ENCODE data around the gene JHY. TPM values are rescaled to one million over a fixed set of nuclear protein-coding genes. Genes with fewer than 3 reads are reported as not detected.

Gene JHY
- 10 to 100 TPM in 3 of 4 donors, 1 to 10 TPM in 1; 9.6 to 14.9 (median 10.6) TPM for total RNA-seq

DNA sequence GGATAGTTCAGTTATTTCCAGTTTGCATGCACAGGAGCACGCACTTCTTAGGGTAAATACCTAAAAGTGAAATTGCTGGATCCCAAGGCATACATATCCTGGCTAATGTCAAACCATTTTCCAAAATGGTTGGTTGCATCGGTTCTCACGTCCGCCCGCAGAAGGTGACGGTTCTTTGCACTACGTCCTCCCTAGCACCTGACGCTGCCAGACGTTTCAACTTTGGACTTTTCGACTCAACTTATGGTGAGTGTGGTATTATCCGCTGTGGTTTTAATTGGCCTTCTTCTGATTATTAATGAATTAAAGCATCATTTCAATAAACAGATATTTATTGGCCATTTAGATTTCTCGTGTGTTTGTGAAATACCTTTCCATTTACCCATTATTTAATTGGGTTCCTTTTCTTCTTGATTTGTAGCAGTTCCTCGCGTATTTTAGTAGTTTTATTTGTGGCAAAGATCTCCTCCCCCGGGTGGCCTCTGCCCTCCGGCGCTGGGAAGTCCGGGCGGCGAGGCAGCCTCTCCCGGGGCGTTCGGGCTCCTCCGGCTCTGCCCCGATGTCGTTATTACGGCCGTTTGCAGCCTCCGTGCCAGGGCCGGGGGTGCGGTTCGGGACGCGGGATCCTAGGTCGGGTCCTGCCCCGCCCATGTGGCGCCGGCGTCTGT is at the start of gene JHY:
JHY (plus strand) TSS at position 571 of the 668 bp plus-strand sequence. CDS start 3,091 bp downstream, outside the sequence.
- no peak for DNase-seq (ENCODE audit: extremely low spot score)
- H3K36me3 ChIP-seq, result peaks cover 0 to 8% (median 3%) of the 10 kb centered on the region in 4 donors
- 32% methylated on average over 31 of the region's 39 CpGs for WGBS
- TF ChIP-seq CTCF (IDR thresholded peaks at IDR 0.05) (no peak), POLR2A (IDR thresholded peaks at IDR 0.05; ENCODE audit: low read depth) (no peak)
- H3K4me3 ChIP-seq, result peak within 1 kb of the TSS; percentile 70 to 85 (median 72)
- peaks cover 4 to 21% (median 15%) of the 10 kb centered on the region in 4 donors for H3K4me1 ChIP-seq
- H3K27me3 ChIP-seq, result no peaks in the 10 kb centered on the region
- intact Hi-C loops (cut with DNase I), result no loop called here
- H3K9me3 ChIP-seq, result no peaks in the 10 kb centered on the region
- peak within 1 kb of the TSS; percentile 82 to 89 (median 86) for H3K27ac ChIP-seq (replicated peaks in 1 of 4)

GRCh38 chr11:122833846-122834464 is 48.6 kb upstream of the JHY start:
- no peak for DNase-seq (ENCODE audit: extremely low spot score)
- 82% methylated on average over 7 of the region's 7 CpGs for WGBS
- Histone ChIP-seq H3K27ac (replicated peaks in 1 of 4) (no peak overlapping the region), H3K4me3 (no peak overlapping the region), H3K27me3 (no peaks in the 10 kb centered on the region), H3K36me3 (no peaks in the 10 kb centered on the region), H3K4me1 (no peaks in the 10 kb centered on the region), H3K9me3 (no peaks in the 10 kb centered on the region)
- TF ChIP-seq POLR2A (IDR thresholded peaks at IDR 0.05; ENCODE audit: low read depth) (no peak), CTCF (IDR thresholded peaks at IDR 0.05) (no peak)
- intact Hi-C loops (cut with DNase I), result no loop called here

DNA sequence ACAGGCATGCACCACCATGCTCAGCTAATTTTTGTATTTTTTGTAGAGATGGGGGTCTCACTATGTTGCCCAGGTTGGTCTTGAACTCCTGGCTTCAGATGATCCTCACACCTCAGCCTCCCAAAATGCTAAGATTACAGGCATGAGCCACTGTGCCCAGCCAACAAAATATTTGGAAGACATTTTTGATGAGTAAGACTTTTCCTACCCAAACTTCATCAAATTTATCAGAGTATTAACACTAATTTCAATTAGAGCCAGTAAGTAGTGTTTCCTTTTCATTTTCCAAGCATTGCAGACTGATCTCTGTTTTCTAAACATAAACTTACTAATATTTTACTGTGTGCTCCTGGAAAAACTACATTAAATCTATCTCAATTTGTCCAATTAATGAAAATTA is 45.6 kb upstream of the JHY start:
- no peak for DNase-seq (ENCODE audit: extremely low spot score)

DNA sequence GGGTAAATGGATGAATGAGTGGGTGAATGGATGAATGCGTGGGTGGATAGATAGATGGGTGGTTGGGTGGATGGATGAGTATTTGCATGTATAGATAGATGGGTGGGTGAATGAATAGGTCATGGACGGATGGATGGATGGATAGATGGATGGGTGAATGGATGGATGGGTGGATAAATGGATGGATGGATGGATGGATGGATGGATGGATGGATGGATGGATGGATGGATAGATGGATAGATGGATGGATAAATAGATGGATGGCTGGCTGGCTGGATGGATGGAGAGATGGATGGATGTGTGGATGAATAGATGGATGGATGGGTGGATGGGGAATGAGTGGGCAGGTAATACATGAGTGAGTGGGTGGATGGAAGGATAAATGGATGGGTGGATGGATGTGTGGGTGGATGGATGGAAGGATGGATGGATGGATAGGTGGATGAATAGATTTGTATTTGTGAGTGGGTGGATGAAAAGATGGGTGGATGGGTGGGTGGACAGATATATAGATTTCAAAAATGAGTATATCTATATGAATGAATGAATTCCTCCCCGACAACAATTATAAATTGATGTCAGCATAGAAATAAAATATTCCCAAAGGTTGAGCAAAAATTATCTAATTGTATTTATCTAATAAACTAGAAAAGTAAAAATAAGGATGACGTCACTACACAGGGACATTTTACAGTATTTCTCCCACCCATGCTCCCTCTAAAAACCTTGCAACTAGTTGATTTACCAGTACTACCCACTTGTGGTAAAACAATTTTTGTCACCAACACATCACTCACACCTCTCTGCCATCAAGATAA is 44.8 kb upstream of the JHY start:
- Histone ChIP-seq H3K27ac (replicated peaks in 1 of 4) (no peak overlapping the region), H3K27me3 (no peaks in the 10 kb centered on the region), H3K4me1 (no peaks in the 10 kb centered on the region), H3K36me3 (no peaks in the 10 kb centered on the region), H3K4me3 (no peak overlapping the region), H3K9me3 (no peaks in the 10 kb centered on the region)
- intact Hi-C loops (cut with DNase I), result no loop called here
- TF ChIP-seq POLR2AphosphoS5 (IDR thresholded peaks at IDR 0.05), result no peak
- TF ChIP-seq CTCF (IDR thresholded peaks at IDR 0.05), result no peak
- TF ChIP-seq POLR2A (IDR thresholded peaks at IDR 0.05; ENCODE audit: low read depth), result no peak
- no peak for TF ChIP-seq EP300 (IDR thresholded peaks at IDR 0.05)
- 84% methylated on average over 4 of the region's 4 CpGs for WGBS
- DNase-seq (ENCODE audit: extremely low spot score), result no peak

More for the DNA sequence above, 45.6 kb upstream of the JHY start:
- Histone ChIP-seq H3K27me3 (no peaks in the 10 kb centered on the region), H3K4me3 (no peak overlapping the region), H3K4me1 (no peaks in the 10 kb centered on the region), H3K36me3 (no peaks in the 10 kb centered on the region), H3K27ac (replicated peaks in 1 of 4) (no peak overlapping the region), H3K9me3 (no peaks in the 10 kb centered on the region)
- TF ChIP-seq EP300 (IDR thresholded peaks at IDR 0.05), result no peak
- TF ChIP-seq POLR2AphosphoS5 (IDR thresholded peaks at IDR 0.05), result no peak
- TF ChIP-seq POLR2A (IDR thresholded peaks at IDR 0.05; ENCODE audit: low read depth), result no peak
- no peak for TF ChIP-seq CTCF (IDR thresholded peaks at IDR 0.05)
- intact Hi-C loops (cut with DNase I), result no loop called here

All from esophagus muscularis mucosa (tissue), 4 donors.